Prostate gland (tissue), 2 donors: ENCODE data around the gene NDUFA13. TPM values are rescaled to one million over a fixed set of nuclear protein-coding genes. Genes with fewer than 3 reads are reported as not detected.
A peak's percentile ranks its signal among the peaks of the same experiment; 100 is the strongest.

ENCODE experiments used
- DNase-seq: peaks from one replicate; pipeline ENCODE4 v3.0.0-alpha.2; 2019; ENCODE audit warnings: low spot score
- H3K27ac ChIP-seq, 2 donors: fragments of 200-600 bp; sonication (generic); 2 replicates each; pipeline ENCODE4 v1.5.1; 2017 to 2019
- H3K27me3 ChIP-seq: fragments of 200-600 bp; sonication (generic); replicated peaks from 2 replicates; pipeline ENCODE4 v1.5.1; 2019; ENCODE audit not compliant: insufficient read depth
- H3K36me3 ChIP-seq, 2 donors: fragments of 200-600 bp; sonication (generic); 1 replicate in 1 of 2; 2 replicates in 1 of 2; pipeline versions ENCODE4 v1.5.1 to v1.8.1; 2017 to 2019
- H3K4me1 ChIP-seq: fragments of 200-600 bp; sonication (generic); replicated peaks from 2 replicates; pipeline ENCODE4 v1.5.1; 2019
- H3K4me3 ChIP-seq, 2 donors: fragments of 200-600 bp; sonication (generic); 2 replicates each; pipeline ENCODE4 v1.5.1; 2017 to 2019
- H3K9me3 ChIP-seq: fragments of 200-600 bp; sonication (generic); 2 replicates; pipeline ENCODE4 v1.5.1; 2017
- POLR2A ChIP-seq: fragments of 450-650 bp; IDR thresholded peaks from one replicate; pipeline ENCODE4 v1.6.1; 2016; ENCODE audit warnings: antibody characterized with exemption, mild to moderate bottlenecking
- POLR2AphosphoS5 ChIP-seq: sonication (generic); formaldehyde crosslinking; IDR thresholded peaks from one replicate; pipeline ENCODE4 v1.6.1; 2017; ENCODE audit warnings: antibody characterized with exemption
- WGBS: methylation state at CpG from one replicate; pipeline ENCODE4 v1.1.5; 2018; 5-methylcytosine and 5-hydroxymethylcytosine counted together
- intact Hi-C: fragments of 100-400 bp; cut with DNase I; formaldehyde crosslinking; loops from one replicate; pipeline ENCODE4 v1.14.2; 2022
- total RNA-seq, 2 donors: library from RNA; depleted of rRNA; stranded (reverse); fragments of >200 nt; gene quantifications; one replicate each; pipeline ENCODE4 v1.1.0, GENCODE V29; 2016
- TF ChIP-seq, protein P1 (sequence below), 4 experiments: fragments of 200-600 bp in 2 of 4; fragments of 450-650 bp in 2 of 4; sonication (generic) in 2 of 4; IDR thresholded peaks; 1 replicate in 3 of 4; 2 replicates in 1 of 4; pipeline ENCODE4 v1.5.1; 2016 to 2019; ENCODE audit warnings: antibody characterized with exemption in 4 of 4, mild to moderate bottlenecking in 2 of 4, moderate library complexity in 2 of 4

Gene NDUFA13
- total RNA-seq, 2 donors from 2014 or later = 46.0 to 57.4 TPM

- no peak for DNase-seq
- Histone ChIP-seq H3K36me3 (no peaks in the 10 kb centered on the region), H3K27ac (no peak overlapping the region), H3K4me1 (no peaks in the 10 kb centered on the region), H3K9me3 (no peaks in the 10 kb centered on the region), H3K27me3 (no peaks in the 10 kb centered on the region), H3K4me3 (no peak overlapping the region)
- 89% methylated on average over 26 of the region's 27 CpGs for WGBS
- intact Hi-C loops = no loop called here
- TF ChIP-seq POLR2AphosphoS5 = no peak
- no peak for TF ChIP-seq POLR2A
- TF ChIP-seq, protein P1, sequence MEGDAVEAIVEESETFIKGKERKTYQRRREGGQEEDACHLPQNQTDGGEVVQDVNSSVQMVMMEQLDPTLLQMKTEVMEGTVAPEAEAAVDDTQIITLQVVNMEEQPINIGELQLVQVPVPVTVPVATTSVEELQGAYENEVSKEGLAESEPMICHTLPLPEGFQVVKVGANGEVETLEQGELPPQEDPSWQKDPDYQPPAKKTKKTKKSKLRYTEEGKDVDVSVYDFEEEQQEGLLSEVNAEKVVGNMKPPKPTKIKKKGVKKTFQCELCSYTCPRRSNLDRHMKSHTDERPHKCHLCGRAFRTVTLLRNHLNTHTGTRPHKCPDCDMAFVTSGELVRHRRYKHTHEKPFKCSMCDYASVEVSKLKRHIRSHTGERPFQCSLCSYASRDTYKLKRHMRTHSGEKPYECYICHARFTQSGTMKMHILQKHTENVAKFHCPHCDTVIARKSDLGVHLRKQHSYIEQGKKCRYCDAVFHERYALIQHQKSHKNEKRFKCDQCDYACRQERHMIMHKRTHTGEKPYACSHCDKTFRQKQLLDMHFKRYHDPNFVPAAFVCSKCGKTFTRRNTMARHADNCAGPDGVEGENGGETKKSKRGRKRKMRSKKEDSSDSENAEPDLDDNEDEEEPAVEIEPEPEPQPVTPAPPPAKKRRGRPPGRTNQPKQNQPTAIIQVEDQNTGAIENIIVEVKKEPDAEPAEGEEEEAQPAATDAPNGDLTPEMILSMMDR (IDR thresholded peaks at IDR 0.05) = no peak
Observed at GRCh38 chr19:19527674-19528625, 11.9 kb downstream of the NDUFA13 start.

DNA sequence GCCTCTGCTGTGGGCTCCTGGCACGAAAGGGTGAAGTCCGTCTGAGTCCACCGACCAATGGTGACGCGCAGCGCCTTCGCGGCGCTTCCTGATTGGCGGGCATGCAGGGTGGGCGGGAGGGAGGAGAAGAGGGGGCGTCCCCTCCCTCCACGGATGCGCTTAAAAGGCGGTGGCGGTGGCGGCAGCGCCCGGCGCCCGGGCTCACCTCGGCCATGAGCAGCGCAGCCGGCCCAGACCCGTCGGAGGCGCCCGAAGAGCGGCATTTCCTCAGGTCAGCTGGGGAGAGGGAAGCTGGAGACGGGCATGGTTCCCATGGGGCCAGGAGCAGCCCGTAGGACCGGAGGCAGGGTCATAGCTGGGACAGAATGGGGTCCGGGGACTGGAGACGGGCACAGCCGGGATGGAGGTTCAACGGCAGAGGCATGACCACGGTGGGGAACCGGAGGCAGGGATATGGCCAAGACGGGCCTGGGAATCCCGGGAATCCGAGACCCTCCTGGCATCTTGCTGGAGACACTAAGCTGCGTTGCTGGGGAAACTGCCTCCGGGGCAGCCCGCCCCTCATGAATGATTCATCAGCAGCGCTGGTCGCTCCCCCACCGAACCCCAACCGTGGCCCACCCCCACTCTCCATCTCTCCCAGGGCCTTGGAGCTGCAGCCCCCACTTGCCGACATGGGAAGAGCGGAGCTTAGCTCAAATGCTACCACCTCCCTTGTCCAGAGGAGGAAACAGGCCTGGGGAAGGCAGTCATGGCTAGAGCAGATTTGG lies 12.9 kb downstream of the NDUFA13 start, which contains the start of gene YJEFN3:
Gene YJEFN3, plus strand, starts transcription at position 191 of the 770 bp plus-strand sequence. Its CDS starts 22 bp downstream, at position 213.
- Histone ChIP-seq H3K4me1 (no peaks in the 10 kb centered on the region), H3K36me3 (no peaks in the 10 kb centered on the region), H3K9me3 (no peaks in the 10 kb centered on the region), H3K27me3 (no peaks in the 10 kb centered on the region), H3K4me3 (peak within 1 kb of the TSS in 1 of 2 donors; percentile 12), H3K27ac (no peak within 1 kb of the TSS)
- TF ChIP-seq POLR2AphosphoS5 (no peak), POLR2A (no peak)
- TF ChIP-seq, protein P1 (IDR thresholded peaks at IDR 0.05) = no peak
- DNase-seq = no peak
- 34% methylated on average over 50 of the region's 50 CpGs for WGBS
- intact Hi-C loops = no loop called here

DNA sequence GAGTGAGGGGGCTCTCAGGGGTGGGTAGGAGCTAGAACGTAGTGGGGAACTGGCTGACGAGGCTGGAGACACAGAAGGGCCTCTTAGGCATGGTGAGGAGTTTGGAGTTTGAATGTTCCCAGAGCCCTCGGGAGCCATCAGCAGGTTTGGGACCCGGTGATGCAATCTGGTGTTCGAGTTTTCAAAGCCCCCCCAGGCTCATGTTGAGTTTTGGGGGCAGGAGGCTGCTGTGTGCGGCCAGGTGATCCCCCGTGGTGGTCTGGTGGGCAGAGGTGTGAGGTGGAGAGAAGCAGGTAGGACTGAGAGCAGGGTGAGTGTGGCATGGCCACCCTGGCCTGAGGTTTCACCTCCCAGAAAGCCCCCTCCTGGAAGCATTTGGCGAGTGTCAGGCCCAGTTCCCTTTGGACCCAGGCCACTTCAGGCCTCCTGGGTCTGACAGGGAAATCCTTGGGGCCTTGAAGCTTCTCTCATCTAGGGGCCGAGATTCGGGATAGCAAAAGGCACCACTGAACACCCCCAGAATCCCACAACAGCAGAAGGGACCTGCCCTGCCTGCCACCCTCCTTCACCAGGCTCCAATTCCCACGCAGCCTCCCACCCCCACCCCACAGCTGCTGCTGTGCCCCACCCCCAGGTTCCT lies 13.9 kb downstream of the NDUFA13 start:
- no peaks in the 10 kb centered on the region for H3K27me3 ChIP-seq
- intact Hi-C loops = loop anchor here (5.0 kb wide), 1 partner anchor 427 kb away; no protein-coding TSS in a partner anchor
- 75% methylated on average over 11 of the region's 11 CpGs for WGBS
- DNase-seq = no peak
- no peak overlapping the region for H3K27ac ChIP-seq
- no peaks in the 10 kb centered on the region for H3K9me3 ChIP-seq
- no peak for TF ChIP-seq POLR2AphosphoS5
- TF ChIP-seq POLR2A = no peak
- TF ChIP-seq, protein P1 (IDR thresholded peaks at IDR 0.05) = no peak
- H3K4me1 ChIP-seq = no peaks in the 10 kb centered on the region
- H3K36me3 ChIP-seq = no peaks in the 10 kb centered on the region
- no peak overlapping the region for H3K4me3 ChIP-seq

DNA sequence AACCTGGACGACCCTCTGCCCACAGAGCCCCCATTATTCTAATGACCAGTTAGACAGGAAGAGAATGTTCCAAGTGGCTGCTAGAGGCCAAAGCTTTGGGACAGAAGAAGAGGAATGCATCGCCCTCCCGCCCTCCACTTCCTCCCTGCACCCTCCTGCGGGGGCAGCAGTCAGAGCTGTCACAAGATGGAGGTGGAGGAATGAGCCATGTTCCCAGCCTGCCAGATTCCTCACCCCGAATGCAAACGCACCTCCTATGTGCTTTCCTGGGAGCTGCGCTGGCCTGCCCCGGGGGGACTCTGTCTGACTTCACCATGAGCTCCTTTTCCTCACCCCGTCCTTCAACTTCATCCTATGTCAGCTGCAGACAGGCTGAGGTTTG lies 14.4 kb downstream of the NDUFA13 start:
- intact Hi-C loops = loop anchor here (5.0 kb wide), 1 partner anchor 427 kb away; no protein-coding TSS in a partner anchor
- Histone ChIP-seq H3K4me1 (no peaks in the 10 kb centered on the region), H3K27me3 (no peaks in the 10 kb centered on the region), H3K4me3 (no peak overlapping the region), H3K36me3 (no peaks in the 10 kb centered on the region), H3K9me3 (no peaks in the 10 kb centered on the region), H3K27ac (no peak overlapping the region)
- 56% methylated on average over 9 of the region's 9 CpGs for WGBS
- DNase-seq = no peak
- TF ChIP-seq POLR2A (no peak), POLR2AphosphoS5 (no peak)
- TF ChIP-seq, protein P1 (IDR thresholded peaks at IDR 0.05) = no peak
